ENCODE measurements around the gene TTR.

- TF ChIP-seq, protein P1, sequence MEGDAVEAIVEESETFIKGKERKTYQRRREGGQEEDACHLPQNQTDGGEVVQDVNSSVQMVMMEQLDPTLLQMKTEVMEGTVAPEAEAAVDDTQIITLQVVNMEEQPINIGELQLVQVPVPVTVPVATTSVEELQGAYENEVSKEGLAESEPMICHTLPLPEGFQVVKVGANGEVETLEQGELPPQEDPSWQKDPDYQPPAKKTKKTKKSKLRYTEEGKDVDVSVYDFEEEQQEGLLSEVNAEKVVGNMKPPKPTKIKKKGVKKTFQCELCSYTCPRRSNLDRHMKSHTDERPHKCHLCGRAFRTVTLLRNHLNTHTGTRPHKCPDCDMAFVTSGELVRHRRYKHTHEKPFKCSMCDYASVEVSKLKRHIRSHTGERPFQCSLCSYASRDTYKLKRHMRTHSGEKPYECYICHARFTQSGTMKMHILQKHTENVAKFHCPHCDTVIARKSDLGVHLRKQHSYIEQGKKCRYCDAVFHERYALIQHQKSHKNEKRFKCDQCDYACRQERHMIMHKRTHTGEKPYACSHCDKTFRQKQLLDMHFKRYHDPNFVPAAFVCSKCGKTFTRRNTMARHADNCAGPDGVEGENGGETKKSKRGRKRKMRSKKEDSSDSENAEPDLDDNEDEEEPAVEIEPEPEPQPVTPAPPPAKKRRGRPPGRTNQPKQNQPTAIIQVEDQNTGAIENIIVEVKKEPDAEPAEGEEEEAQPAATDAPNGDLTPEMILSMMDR (IDR thresholded peaks at IDR 0.05): no peak
- no peak for TF ChIP-seq POLR2A (IDR thresholded peaks at IDR 0.05)
Observed at GRCh38 chr18:31631526-31631925, 39.8 kb downstream of the TTR start.

All from testis (tissue), 2 donors.